ENCODE results near the gene POPDC2. TPM values are rescaled to one million over a fixed set of nuclear protein-coding genes. Genes with fewer than 3 reads are reported as not detected.
A peak's percentile ranks its signal among the peaks of the same experiment; 100 is the strongest.

Gene POPDC2
- total RNA-seq, 2 donors from 2014 or later, result 0.73 to 1.9 TPM

DNA sequence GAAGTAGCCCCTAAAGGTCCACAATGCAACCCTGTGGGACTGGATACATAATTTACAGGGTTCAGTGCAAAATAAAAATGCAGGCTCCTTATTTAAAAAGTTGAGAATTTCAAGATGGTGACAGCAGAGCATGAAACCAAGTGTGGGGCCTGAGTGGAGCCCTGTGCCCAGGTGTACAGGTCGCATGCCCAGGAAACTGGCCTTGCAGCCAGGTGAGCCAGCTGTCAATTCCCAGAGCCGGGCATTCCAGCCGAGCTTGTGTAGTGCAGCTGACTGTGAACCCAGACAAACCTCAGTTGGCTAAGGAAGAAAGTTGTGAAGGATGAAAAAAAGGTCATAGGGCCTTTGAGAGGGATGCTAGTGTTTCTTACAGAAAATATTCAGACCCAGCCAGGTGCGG, 27.6 kb downstream of the POPDC2 start:
- peaks cover 0 to 4% of the 10 kb centered on the region in 2 donors for H3K36me3 Mint-ChIP-seq
- H3K27ac Mint-ChIP-seq, result peak overlapping the region in 1 of 2 donors; percentile 40
- no peaks in the 10 kb centered on the region for H3K9me3 Mint-ChIP-seq
- DNase-seq (ENCODE audit: low spot score in 2 of 2), result no peak
- ATAC-seq, result no peak

DNA sequence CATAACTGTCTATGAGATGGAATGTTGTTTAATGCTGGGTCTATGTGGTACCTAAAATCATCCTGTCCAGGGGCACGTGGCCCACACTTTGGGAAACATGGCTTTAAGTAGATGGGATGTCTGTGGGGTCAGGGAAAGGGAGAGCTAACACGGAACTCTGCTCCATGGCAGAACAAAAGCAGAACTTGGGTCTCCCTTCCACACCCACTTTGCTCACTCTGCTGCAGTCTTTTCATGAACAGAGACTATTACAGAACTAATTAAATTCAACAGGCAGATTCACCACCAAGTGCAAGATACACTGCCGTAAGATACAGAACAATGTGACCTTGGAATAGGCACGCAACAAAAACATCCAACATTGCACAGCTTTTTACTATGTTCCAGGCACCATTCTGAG, 28.2 kb downstream of the POPDC2 start:
- DNase-seq (ENCODE audit: low spot score in 2 of 2), result no peak
- ATAC-seq, result no peak
- Mint-ChIP-seq H3K9me3 (no peaks in the 10 kb centered on the region), H3K27ac (peak overlapping the region in 1 of 2 donors; percentile 31), H3K36me3 (no peaks in the 10 kb centered on the region)

DNA sequence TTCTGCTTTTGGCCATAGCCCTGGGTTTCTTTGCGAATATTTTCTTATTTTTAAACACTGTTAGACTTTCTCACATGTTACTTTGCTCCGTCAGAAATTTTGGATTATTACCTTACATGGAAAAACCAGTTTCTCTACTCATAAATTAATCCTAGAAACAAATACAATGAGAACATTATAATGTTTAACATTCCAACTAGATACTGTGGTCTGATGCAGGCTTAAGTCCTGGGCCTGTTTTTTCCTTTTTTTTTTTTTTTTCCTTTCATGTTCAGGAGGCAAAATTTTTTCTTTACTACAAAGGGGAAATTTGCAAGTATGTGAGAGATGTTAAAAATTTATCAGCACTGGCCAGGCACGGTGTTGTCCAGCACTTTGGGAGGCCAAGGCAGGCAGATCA, 28.9 kb downstream of the POPDC2 start:
- no peak for DNase-seq (ENCODE audit: low spot score in 2 of 2)
- H3K27ac Mint-ChIP-seq, result no peak overlapping the region
- ATAC-seq, result no peak
- no peaks in the 10 kb centered on the region for H3K36me3 Mint-ChIP-seq
- no peaks in the 10 kb centered on the region for H3K9me3 Mint-ChIP-seq

DNA sequence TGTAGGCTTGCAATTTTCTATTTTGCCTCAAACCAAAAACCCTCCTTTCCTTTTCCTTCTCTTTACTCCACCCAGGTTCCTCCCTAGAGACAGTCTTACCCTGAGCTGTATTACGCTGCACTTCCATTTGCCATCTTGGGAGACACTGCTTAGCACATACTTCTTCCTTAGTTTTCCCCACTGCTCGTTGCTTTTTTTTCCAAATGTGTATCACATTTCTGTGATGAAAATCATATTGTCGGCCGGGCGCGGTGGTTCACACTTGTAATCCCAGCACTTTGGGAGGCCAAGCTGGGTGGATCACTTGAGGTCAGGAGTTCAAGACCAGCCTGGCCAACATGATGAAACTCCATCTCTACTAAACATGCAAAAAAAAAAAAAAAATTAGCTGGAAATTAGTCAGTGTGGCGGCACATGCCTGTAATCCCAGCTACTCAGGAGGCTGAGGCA, 29.5 kb downstream of the POPDC2 start:
- Mint-ChIP-seq H3K27ac (no peak overlapping the region), H3K36me3 (no peaks in the 10 kb centered on the region), H3K9me3 (no peaks in the 10 kb centered on the region)
- DNase-seq (ENCODE audit: low spot score in 2 of 2) (no peak), ATAC-seq (no peak)

DNA sequence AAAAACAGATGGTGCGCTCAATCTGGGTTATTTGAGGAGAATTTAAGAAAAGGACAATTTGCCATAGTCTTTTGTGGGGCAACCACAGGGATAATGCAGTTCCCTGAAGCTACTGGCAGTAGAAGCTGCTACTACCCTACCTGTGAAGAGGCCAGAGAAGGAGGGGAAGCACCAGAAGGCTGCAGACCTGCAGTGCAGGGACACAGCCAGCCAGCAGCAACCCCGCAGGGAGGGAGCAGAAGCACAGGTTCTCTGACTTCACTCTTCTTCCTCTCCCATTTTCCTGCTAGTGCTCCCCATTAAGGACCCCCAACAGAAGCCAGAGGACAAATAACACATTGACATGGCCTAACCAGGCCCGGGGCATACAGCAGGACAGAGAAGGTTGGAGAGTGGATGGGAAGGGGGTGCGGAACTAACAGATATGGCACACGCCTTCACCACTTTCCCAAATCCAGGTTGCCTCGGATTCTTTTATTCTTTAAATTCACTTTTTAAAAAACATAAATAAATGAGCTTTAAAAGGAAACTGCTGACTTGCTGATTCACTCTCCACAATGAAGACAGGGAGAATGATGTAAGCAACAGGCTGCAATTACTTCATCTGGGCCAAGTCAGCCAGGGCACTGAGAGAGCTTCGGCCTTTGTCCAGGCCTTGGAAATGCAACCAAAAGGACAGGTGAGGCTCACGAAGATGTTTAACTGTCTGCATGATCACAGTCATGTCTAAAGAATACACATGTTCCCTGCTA, 30.1 kb downstream of the POPDC2 start:
- no peak for DNase-seq (ENCODE audit: low spot score in 2 of 2)
- H3K36me3 Mint-ChIP-seq, result no peaks in the 10 kb centered on the region
- ATAC-seq, result no peak

DNA sequence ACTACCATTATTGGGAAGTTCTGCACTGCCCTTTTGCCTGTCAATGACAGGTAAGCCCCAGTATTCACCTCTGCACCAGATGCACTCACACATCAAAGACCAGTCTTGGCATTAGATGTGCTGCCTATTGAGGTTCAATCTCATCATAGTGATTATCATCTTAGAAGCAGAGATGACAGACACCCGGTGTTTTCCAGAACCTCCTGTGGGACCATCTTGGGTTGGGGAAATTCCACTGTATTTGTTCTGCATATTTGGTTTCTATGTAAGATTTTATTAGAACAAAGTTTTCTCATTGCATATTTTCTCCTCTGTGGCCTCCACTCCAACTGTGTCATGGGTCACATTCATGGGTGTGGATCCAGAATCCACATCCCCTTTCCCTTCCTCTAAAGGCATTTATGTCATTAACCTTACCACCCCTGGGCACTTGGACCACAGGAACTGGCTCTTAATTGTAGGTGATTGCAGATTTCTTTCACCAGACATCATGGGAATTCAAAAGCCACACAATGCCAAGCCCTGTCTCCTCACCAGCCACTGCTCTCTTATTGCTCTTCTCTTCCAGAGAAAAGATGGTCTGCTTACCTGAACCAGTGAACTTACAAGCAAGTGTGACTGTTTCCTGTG, 31.5 kb downstream of the POPDC2 start:
- no peak overlapping the region for H3K27ac Mint-ChIP-seq
- no peaks in the 10 kb centered on the region for H3K36me3 Mint-ChIP-seq
- no peaks in the 10 kb centered on the region for H3K9me3 Mint-ChIP-seq
- peak; percentile 13 to 22 for ATAC-seq
- no peak for DNase-seq (ENCODE audit: low spot score in 2 of 2)

More for the DNA sequence above, 30.1 kb downstream of the POPDC2 start:
- Mint-ChIP-seq H3K9me3 (no peaks in the 10 kb centered on the region), H3K27ac (no peak overlapping the region)

DNA sequence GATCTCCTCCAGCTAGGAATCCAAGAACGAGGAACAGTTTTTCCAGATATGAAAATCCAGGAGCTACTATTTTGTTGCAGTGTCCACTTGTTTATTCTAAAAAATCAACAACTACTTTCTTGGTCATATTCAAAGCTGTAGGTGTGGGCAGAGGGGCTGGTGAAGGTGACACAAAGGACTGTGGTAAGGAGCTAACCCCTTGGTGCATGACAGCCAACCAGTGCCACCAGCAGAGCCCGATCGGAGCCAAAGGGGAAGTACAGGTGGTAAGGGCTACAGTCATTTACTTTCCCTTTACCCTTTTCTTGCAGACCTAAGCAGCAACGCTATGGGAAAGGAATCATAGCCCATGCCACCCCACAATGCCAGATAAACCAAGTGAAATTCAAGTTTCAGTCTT, 32.0 kb downstream of the POPDC2 start:
- no peak overlapping the region for H3K27ac Mint-ChIP-seq
- H3K9me3 Mint-ChIP-seq, result no peaks in the 10 kb centered on the region
- ATAC-seq, result peak; percentile 75 to 85
- H3K36me3 Mint-ChIP-seq, result no peaks in the 10 kb centered on the region
- DNase-seq (ENCODE audit: low spot score in 2 of 2), result no peak

DNA sequence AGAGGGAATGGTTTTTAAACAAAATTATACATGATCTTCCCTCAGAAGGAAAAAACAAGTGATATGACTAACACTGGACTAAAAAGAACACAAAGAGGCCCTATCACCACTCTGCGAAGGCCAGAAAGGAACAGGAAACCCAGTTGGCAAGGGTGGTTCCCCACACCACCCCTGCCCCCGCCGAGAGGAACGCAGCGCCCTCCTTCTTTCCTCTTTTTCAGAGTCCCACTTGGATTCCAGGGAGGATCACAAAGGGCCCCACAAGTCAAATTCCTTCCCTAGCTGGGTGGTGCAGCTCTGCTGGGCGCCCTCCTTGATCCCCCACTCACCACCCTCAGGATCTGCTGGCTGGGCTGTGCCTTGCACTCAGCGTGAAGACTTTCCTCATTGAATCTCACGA, 32.9 kb downstream of the POPDC2 start:
- DNase-seq (ENCODE audit: low spot score in 2 of 2) (no peak), ATAC-seq (no peak)
- no peaks in the 10 kb centered on the region for H3K36me3 Mint-ChIP-seq
- no peaks in the 10 kb centered on the region for H3K9me3 Mint-ChIP-seq
- no peak overlapping the region for H3K27ac Mint-ChIP-seq

DNA sequence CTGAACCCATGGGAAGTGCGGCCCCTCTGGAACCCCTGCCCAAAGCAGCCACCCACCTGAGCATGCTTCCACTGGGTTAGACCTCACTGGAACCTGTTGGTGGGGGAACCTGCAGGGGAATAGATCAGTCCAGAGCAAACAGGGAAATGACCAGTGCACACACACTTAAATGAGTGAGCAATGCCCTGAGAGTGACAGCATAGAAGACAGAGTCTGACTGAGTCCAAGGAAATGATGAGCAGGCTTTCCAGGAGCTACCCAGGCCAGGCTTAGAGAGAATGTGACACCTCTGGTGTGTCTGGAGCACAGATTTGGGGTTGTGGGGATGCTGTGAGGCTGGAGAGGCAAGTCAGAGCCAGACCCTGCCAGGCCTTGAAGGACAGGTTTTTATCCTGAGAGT, 34.2 kb downstream of the POPDC2 start:
- Mint-ChIP-seq H3K27ac (peak overlapping the region; percentile 8 to 57), H3K36me3 (no peaks in the 10 kb centered on the region), H3K9me3 (no peaks in the 10 kb centered on the region)
- no peak for DNase-seq (ENCODE audit: low spot score in 2 of 2)
- ATAC-seq, result no peak

DNA sequence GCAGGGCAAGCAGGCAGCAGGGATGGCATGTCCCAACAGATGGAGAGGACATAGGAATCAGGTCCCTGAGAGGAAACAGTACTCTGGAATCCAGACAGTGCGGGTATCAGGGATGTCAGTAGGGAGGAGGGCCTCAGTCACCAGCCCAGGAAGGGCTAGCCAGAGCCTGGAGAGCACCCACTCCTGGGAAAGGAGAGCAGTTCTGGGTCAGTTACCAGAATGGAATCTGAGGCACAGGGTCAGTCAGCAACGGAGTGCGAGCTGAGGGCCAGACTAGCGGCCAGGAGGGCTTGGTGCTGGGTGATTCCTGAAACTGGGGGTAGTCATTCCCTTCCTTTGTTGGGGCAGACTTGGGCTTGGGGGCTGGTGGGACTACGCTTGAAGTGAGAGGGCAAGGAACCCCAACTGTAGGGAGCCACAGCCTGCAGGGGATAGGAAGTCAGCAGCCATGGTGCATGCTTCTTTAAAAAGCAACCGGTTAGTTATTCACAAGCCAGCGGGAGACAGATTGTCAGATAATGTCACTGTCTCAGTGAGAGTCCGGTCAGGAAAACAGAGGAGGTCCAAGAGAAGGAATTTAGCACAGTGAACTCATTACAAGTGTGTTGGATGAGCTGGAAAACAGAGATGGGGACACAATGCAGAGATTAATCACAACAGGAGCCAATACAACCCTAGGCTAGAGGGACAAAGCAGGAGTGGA, 34.8 kb downstream of the POPDC2 start:
- no peaks in the 10 kb centered on the region for H3K9me3 Mint-ChIP-seq
- H3K36me3 Mint-ChIP-seq, result no peaks in the 10 kb centered on the region
- H3K27ac Mint-ChIP-seq, result peak overlapping the region in 1 of 2 donors; percentile 18
- no peak for DNase-seq (ENCODE audit: low spot score in 2 of 2)
- ATAC-seq, result no peak

DNA sequence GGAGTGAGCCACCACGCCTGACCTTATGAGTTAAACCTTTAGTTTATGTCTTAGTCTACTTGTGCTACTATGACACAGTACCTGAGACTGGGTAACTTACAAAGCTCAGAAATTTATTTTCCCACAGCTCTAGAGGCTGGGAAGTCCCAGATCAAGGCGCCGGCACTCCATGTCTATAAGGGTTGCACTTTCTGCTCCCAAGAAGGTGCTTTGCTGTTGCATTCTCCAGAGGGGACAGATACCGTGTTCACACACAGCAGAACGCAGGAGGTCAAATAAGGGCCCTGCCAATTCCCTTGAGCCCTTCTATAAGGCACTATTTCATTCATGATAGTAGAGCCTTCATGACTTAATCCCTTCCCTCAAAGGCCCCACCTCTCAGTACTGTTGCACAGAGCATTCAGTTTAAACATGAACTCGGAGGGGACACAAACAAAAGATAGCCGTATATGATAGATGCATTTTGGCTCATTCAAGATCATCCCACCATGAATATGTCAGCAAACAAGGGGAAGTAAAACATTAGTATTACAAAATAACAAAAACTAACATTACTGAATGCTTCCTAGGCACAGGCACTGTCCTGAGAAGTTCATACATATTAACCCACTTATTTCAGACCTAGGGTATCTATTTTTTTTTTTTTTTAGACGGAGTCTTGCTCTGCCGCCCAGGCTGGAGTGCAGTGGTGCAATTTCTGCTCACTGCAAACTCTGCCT, 36.2 kb downstream of the POPDC2 start:
- no peaks in the 10 kb centered on the region for H3K36me3 Mint-ChIP-seq
- DNase-seq (ENCODE audit: low spot score in 2 of 2) (no peak), ATAC-seq (no peak)
- H3K9me3 Mint-ChIP-seq, result no peaks in the 10 kb centered on the region
- no peak overlapping the region for H3K27ac Mint-ChIP-seq

DNA sequence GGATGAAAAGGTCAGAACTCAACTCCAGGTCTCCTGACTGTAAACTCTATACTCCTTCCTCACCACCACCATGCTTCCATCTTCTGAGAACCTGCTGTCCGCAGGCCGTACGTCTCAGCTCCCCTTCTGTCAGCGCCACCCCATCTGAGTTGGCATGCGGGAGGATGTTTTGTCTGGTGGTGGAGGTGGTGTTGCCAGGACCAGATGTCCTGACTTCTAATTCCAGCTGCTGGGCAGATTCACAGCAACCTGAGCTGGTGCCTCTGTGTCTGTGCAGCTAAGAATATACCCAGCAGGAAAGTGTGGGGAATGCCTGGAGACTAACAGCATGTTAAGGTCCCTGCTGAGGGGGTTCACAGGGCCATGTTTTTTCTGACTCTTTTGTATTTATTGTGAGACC, 39.5 kb downstream of the POPDC2 start:
- ATAC-seq, result no peak
- Mint-ChIP-seq H3K9me3 (no peaks in the 10 kb centered on the region), H3K36me3 (no peaks in the 10 kb centered on the region), H3K27ac (no peak overlapping the region)
- DNase-seq (ENCODE audit: low spot score in 2 of 2), result no peak

DNA sequence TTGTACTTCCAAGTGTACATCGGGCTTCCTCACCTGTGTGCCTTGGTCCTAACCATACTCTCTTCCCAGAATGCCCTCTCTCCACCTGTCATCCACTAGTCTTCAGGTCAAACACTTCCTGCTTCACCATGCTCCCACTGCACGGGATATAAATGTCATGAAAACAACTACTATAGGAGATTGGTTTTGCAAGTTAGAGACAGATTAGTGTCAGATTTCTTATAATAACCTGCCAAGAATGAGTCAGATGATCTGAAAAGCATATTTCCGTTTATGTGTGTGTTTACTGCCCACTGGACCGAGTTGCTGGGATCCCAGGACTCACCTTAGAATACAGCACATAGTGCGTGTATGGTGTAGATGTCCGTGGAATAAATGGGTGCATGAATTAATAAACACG, 41.3 kb downstream of the POPDC2 start:
- H3K9me3 Mint-ChIP-seq, result no peaks in the 10 kb centered on the region
- ATAC-seq (no peak), DNase-seq (ENCODE audit: low spot score in 2 of 2) (no peak)
- H3K27ac Mint-ChIP-seq, result no peak overlapping the region
- no peaks in the 10 kb centered on the region for H3K36me3 Mint-ChIP-seq

DNA sequence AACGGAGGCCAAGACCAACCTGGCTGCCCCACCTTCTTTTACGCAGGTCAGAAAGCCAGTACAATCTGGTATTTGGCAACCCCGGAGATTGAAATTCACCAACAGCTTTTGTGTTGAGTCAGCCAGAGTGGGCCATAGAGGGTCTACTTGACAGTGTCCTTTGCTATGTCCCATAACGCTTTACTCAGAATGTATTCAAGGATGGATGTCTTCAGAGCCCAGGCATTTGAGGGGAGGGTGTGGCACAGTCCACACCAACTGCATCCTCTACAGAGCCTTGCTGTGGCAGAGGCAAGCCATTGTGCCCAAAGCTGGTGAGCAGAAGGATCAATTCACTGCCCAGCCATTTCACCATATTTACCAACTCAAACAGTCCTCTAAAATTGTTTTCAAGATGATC, 44.3 kb downstream of the POPDC2 start:
- H3K36me3 Mint-ChIP-seq, result no peaks in the 10 kb centered on the region
- no peaks in the 10 kb centered on the region for H3K9me3 Mint-ChIP-seq
- ATAC-seq (no peak), DNase-seq (ENCODE audit: low spot score in 2 of 2) (no peak)
- H3K27ac Mint-ChIP-seq, result no peak overlapping the region

DNA sequence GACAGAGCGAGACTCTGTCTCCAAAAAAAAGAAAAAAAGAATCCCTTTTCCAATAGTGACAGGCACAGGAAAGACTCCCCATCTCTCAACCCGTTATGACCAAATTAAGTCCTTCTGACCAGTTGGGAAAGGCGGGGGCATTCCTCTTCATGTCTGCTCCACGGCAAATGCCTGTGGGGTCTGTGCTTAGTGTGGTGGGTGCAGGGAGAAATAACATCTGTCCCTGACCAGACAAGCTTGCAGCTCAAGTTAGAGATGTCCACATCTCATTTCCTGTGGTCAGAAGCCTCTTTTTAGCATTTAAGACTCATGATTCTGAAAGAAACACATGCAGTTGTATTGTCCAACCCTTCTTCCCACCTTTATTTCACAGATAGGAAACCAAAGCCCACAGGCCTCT, 46.5 kb downstream of the POPDC2 start:
- H3K9me3 Mint-ChIP-seq, result no peaks in the 10 kb centered on the region
- H3K36me3 Mint-ChIP-seq, result no peaks in the 10 kb centered on the region
- no peak overlapping the region for H3K27ac Mint-ChIP-seq
- DNase-seq (ENCODE audit: low spot score in 2 of 2) (no peak), ATAC-seq (no peak)

DNA sequence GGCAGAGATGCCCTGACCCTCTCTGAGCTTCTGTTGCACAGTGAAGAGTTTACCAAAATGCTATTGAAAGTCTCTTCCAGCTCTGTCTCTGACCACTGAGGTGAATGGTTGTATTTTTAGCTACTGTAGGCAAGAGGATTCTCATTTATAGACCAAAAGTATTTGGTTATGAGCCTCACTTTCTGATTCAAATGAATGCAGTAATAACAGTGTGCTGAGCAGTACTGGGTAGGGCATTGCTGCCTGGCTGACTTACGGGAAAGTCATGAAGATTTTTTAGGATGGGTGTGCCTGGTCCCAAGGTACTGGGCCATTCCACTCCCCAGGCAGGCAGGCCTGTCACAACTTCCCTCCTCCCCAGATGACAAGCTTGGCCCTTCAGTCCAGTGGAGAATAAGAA, 47.2 kb downstream of the POPDC2 start:
- ATAC-seq (no peak), DNase-seq (ENCODE audit: low spot score in 2 of 2) (no peak)
- Mint-ChIP-seq H3K36me3 (no peaks in the 10 kb centered on the region), H3K9me3 (no peaks in the 10 kb centered on the region), H3K27ac (no peak overlapping the region)

DNA sequence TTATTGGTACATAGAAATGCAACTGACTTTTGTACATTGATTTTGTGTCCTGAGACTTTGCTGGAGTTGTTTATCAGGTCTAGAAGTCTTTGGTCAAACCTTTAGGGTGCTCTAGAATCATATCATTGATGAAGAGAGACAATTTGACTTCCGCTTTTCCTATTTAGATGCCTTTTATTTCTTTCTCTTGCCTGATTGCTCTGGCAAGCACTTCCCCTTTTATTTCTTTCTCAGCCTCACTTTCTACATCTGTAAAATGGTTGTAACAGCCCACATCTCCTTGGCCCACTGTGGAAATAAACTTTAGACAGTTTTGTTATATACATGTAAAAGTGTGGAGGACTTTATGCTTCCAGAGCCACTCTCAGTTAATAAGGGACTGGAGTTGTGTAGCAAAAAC, 48.7 kb downstream of the POPDC2 start:
- H3K9me3 Mint-ChIP-seq, result no peaks in the 10 kb centered on the region
- H3K36me3 Mint-ChIP-seq, result no peaks in the 10 kb centered on the region
- H3K27ac Mint-ChIP-seq, result no peak overlapping the region
- ATAC-seq, result no peak
- no peak for DNase-seq (ENCODE audit: low spot score in 2 of 2)

All from activated naive CD4-positive, alpha-beta T cell treated with anti-CD3 and anti-CD28 coated beads, Interleukin-2, amount 50 U/mL, for 72 hours (primary cell).